Measurements from ENCODE around the gene GET4. TPM values are rescaled to one million over a fixed set of nuclear protein-coding genes. Genes with fewer than 3 reads are reported as not detected.

Gene GET4
- total and polyA plus RNA-seq, 10 of the 15 experiments (the other 5 are each of a cell fraction or from before 2014, with no cell fraction given), result 0.66 to 73.8 (median 34.0) TPM

DNA sequence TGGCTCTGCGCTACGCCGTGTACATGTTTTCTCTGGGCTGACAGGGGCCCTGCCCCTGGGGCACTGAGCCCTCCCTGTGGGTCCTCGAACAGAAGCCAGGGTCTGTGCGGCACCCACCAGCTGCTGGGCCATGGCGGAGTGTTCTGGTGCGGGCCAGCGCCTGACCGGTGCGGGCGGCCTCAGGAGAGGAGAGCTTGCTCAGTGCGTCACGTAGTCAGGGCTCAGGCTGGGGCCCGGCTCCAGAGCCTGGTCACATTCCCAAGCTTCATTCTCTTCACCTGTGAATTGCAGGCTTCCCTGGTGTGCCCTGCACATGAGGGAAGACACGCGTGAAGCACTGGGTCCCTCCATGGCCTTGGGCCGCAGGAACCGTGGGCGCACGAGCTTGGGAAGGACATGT, 15.5 kb downstream of the GET4 start (continued):
- TF ChIP-seq, protein P1, sequence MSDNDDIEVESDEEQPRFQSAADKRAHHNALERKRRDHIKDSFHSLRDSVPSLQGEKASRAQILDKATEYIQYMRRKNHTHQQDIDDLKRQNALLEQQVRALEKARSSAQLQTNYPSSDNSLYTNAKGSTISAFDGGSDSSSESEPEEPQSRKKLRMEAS (IDR thresholded peaks at IDR 0.05; ENCODE audit: low read depth, low read length), result no peak
- TF ChIP-seq PML (IDR thresholded peaks at IDR 0.05; ENCODE audit: low read length) (no peak), RFX5 (IDR thresholded peaks at IDR 0.05; ENCODE audit: low read depth, low read length) (no peak), NFYB (IDR thresholded peaks at IDR 0.05; ENCODE audit: insufficient read depth, low read depth, low read length) (no peak)
- TF ChIP-seq, protein P2, sequence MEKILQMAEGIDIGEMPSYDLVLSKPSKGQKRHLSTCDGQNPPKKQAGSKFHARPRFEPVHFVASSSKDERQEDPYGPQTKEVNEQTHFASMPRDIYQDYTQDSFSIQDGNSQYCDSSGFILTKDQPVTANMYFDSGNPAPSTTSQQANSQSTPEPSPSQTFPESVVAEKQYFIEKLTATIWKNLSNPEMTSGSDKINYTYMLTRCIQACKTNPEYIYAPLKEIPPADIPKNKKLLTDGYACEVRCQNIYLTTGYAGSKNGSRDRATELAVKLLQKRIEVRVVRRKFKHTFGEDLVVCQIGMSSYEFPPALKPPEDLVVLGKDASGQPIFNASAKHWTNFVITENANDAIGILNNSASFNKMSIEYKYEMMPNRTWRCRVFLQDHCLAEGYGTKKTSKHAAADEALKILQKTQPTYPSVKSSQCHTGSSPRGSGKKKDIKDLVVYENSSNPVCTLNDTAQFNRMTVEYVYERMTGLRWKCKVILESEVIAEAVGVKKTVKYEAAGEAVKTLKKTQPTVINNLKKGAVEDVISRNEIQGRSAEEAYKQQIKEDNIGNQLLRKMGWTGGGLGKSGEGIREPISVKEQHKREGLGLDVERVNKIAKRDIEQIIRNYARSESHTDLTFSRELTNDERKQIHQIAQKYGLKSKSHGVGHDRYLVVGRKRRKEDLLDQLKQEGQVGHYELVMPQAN (conservative IDR thresholded peaks at IDR 0.05), result no peak
- TF ChIP-seq, protein P3, sequence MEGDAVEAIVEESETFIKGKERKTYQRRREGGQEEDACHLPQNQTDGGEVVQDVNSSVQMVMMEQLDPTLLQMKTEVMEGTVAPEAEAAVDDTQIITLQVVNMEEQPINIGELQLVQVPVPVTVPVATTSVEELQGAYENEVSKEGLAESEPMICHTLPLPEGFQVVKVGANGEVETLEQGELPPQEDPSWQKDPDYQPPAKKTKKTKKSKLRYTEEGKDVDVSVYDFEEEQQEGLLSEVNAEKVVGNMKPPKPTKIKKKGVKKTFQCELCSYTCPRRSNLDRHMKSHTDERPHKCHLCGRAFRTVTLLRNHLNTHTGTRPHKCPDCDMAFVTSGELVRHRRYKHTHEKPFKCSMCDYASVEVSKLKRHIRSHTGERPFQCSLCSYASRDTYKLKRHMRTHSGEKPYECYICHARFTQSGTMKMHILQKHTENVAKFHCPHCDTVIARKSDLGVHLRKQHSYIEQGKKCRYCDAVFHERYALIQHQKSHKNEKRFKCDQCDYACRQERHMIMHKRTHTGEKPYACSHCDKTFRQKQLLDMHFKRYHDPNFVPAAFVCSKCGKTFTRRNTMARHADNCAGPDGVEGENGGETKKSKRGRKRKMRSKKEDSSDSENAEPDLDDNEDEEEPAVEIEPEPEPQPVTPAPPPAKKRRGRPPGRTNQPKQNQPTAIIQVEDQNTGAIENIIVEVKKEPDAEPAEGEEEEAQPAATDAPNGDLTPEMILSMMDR (IDR thresholded peaks at IDR 0.05 in 2 of 3, conservative IDR thresholded peaks at IDR 0.05 in 1 of 3; ENCODE audit: control insufficient read depth in 2 of 3, extremely low read depth in 1 of 3, insufficient read depth in 1 of 3, low read depth in 3 of 3, low read length in 3 of 3), result no peak
